Transverse colon (tissue), 3 donors: Measurements from ENCODE around the gene IFI35.
"Not testable (repeated sequence)": the region's sequence is repeated elsewhere in the genome, so short reads cannot be mapped to it uniquely, and the experiment has no call there.

Experiments used
- POLR2A ChIP-seq: fragments of 450-650 bp; IDR thresholded peaks from one replicate; pipeline ENCODE4 v1.6.1; 2016; ENCODE audit warnings: antibody characterized with exemption, mild to moderate bottlenecking, moderate library complexity
- POLR2AphosphoS5 ChIP-seq, 3 donors: sonication (generic); formaldehyde crosslinking; IDR thresholded peaks; one replicate each; pipeline ENCODE4 v1.6.1; 2016; ENCODE audit warnings: antibody characterized with exemption in 3 of 3

DNA sequence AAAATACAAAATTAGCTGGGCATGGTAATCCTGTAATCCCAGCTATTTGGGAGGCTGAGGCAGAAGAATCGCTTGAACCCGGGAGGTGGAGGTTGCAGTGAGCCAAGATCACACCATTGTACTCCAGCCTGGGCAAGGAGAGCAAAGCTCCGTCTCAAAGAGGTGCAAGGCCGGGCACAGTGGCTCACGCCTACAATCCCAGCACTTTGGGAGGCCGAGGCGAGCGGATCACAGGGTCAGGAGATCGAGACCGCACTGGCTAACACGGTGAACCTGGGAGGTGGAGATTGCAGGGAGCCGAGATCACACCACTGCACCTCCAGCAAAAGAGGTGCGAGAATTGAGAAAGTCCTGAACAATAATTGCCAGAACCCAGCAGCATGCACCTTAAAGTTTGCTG is 5.7 kb upstream of the IFI35 start:
- TF ChIP-seq POLR2A; POLR2AphosphoS5 (IDR thresholded peaks at IDR 0.05): not testable (repeated sequence)
